Immature natural killer cell (primary cell): ENCODE data around the gene HLTF. TPM values are rescaled to one million over a fixed set of nuclear protein-coding genes. Genes with fewer than 3 reads are reported as not detected.
A peak's percentile ranks its signal among the peaks of the same experiment; 100 is the strongest.

Source experiments
- DNase-seq, 3 donors: peaks; one replicate each; pipeline ENCODE4 v3.0.0; 2022; ENCODE audit warnings: mixed read lengths in 1 of 3
- H3K27ac Mint-ChIP-seq, 6 donors: one replicate each; pipeline ENCODE4 v1.8.0; 2020; ENCODE audit warnings: mixed read lengths in 6 of 6, mild to moderate bottlenecking in 5 of 6, inconsistent platforms in 4 of 6, moderate library complexity in 3 of 6
- H3K27me3 Mint-ChIP-seq, 3 donors: one replicate each; pipeline ENCODE4 v1.8.0; 2020 to 2021; ENCODE audit warnings: low read depth in 3 of 3, mild to moderate bottlenecking in 3 of 3, mixed read lengths in 3 of 3, moderate library complexity in 3 of 3, inconsistent platforms in 1 of 3
- H3K36me3 Mint-ChIP-seq, 3 donors: one replicate each; pipeline ENCODE4 v1.8.0; 2020; ENCODE audit warnings: mixed read lengths in 3 of 3, inconsistent platforms in 2 of 3, mild to moderate bottlenecking in 2 of 3
- H3K4me1 Mint-ChIP-seq, 2 donors: one replicate each; pipeline ENCODE4 v1.8.0; 2020; ENCODE audit warnings: inconsistent platforms in 2 of 2, mild to moderate bottlenecking in 2 of 2, mixed read lengths in 2 of 2, moderate library complexity in 1 of 2
- H3K4me3 Mint-ChIP-seq, 5 donors: one replicate each; pipeline ENCODE4 v1.8.0; 2020; ENCODE audit warnings: mild to moderate bottlenecking in 5 of 5, mixed read lengths in 5 of 5, inconsistent platforms in 3 of 5, moderate library complexity in 3 of 5
- H3K9me3 Mint-ChIP-seq, 6 donors: one replicate each; pipeline ENCODE4 v1.8.0; 2020; ENCODE audit warnings: mild to moderate bottlenecking in 6 of 6, mixed read lengths in 6 of 6, inconsistent platforms in 4 of 6, moderate library complexity in 3 of 6
- polyA plus RNA-seq, 3 donors: library from polyadenylated mRNA; unstranded; fragments of 300-500 nt; fragmentation: Illumina TruSeq; gene quantifications; one replicate each; pipeline ENCODE4 v1.2.3, GENCODE V29; 2021

HLTF gene
- polyA plus RNA-seq, 3 donors from 2014 or later, result 13.0 to 33.8 (median 15.5) TPM

GRCh38 chr3:149023951-149024350, 62.4 kb downstream of the HLTF start:
- no peak for DNase-seq
- Mint-ChIP-seq H3K36me3 (peaks cover 25 to 35% (median 26%) of the 10 kb centered on the region in 3 donors), H3K9me3 (no peaks in the 10 kb centered on the region), H3K4me3 (no peak overlapping the region), H3K4me1 (peaks cover 10 to 35% of the 10 kb centered on the region in 2 donors), H3K27ac (peak overlapping the region in 1 of 6 donors; percentile 20), H3K27me3 (peaks cover 0 to 2% (median 0%) of the 10 kb centered on the region in 3 donors)

- no peak for DNase-seq
- peaks cover 23 to 34% (median 26%) of the 10 kb centered on the region in 3 donors for H3K36me3 Mint-ChIP-seq
- H3K27ac Mint-ChIP-seq, result peak overlapping the region; percentile 5 to 78 (median 31)
- H3K4me3 Mint-ChIP-seq, result no peak overlapping the region
- H3K27me3 Mint-ChIP-seq, result peaks cover 0 to 2% (median 0%) of the 10 kb centered on the region in 3 donors
- H3K4me1 Mint-ChIP-seq, result peaks cover 16 to 47% of the 10 kb centered on the region in 2 donors
- no peaks in the 10 kb centered on the region for H3K9me3 Mint-ChIP-seq
These were observed 64.5 kb downstream of the HLTF start for GRCh38 chr3:149021830-149022229.

GRCh38 chr3:149020839-149021252, 65.5 kb downstream of the HLTF start:
- Mint-ChIP-seq H3K4me1 (peaks cover 22 to 48% of the 10 kb centered on the region in 2 donors), H3K36me3 (peaks cover 18 to 30% (median 26%) of the 10 kb centered on the region in 3 donors), H3K27me3 (peaks cover 0 to 2% (median 0%) of the 10 kb centered on the region in 3 donors), H3K9me3 (no peaks in the 10 kb centered on the region), H3K4me3 (no peak overlapping the region), H3K27ac (peak overlapping the region in 4 of 6 donors; percentile 35 to 71 (median 68))
- DNase-seq, result no peak

GRCh38 chr3:149020196-149020838, 66.0 kb downstream of the HLTF start:
- no peak for DNase-seq
- Mint-ChIP-seq H3K36me3 (peaks cover 23 to 31% (median 31%) of the 10 kb centered on the region in 3 donors), H3K27ac (peak overlapping the region in 4 of 6 donors; percentile 67 to 72 (median 70)), H3K9me3 (no peaks in the 10 kb centered on the region), H3K27me3 (peaks cover 0 to 2% (median 0%) of the 10 kb centered on the region in 3 donors), H3K4me1 (peaks cover 27 to 53% of the 10 kb centered on the region in 2 donors), H3K4me3 (no peak overlapping the region)

GRCh38 chr3:149019580-149019979, 66.8 kb downstream of the HLTF start:
- DNase-seq, result no peak
- peaks cover 0 to 6% (median 0%) of the 10 kb centered on the region in 3 donors for H3K27me3 Mint-ChIP-seq
- H3K9me3 Mint-ChIP-seq, result no peaks in the 10 kb centered on the region
- peaks cover 19 to 31% (median 29%) of the 10 kb centered on the region in 3 donors for H3K36me3 Mint-ChIP-seq
- peak overlapping the region in 5 of 6 donors; percentile 35 to 72 (median 51) for H3K27ac Mint-ChIP-seq
- peaks cover 33 to 60% of the 10 kb centered on the region in 2 donors for H3K4me1 Mint-ChIP-seq
- H3K4me3 Mint-ChIP-seq, result no peak overlapping the region

GRCh38 chr3:149018247-149018646, 68.1 kb downstream of the HLTF start:
- Mint-ChIP-seq H3K36me3 (peaks cover 23 to 35% (median 29%) of the 10 kb centered on the region in 3 donors), H3K27me3 (peaks cover 0 to 6% (median 0%) of the 10 kb centered on the region in 3 donors), H3K9me3 (no peaks in the 10 kb centered on the region), H3K27ac (peak overlapping the region in 4 of 6 donors; percentile 24 to 86 (median 42)), H3K4me1 (peaks cover 37 to 72% of the 10 kb centered on the region in 2 donors), H3K4me3 (peak overlapping the region in 1 of 5 donors; percentile 18)
- no peak for DNase-seq

GRCh38 chr3:149016669-149017541, 69.4 kb downstream of the HLTF start:
- Mint-ChIP-seq H3K9me3 (no peaks in the 10 kb centered on the region), H3K4me1 (peaks cover 39 to 81% of the 10 kb centered on the region in 2 donors), H3K27me3 (peaks cover 0 to 9% (median 0%) of the 10 kb centered on the region in 3 donors), H3K4me3 (peak overlapping the region in 1 of 5 donors; percentile 26), H3K27ac (peak overlapping the region in 5 of 6 donors; percentile 6 to 86 (median 77)), H3K36me3 (peaks cover 25 to 32% (median 30%) of the 10 kb centered on the region in 3 donors)
- DNase-seq, result peak in 1 of 3 donors; percentile 14

- Mint-ChIP-seq H3K36me3 (peaks cover 30 to 35% (median 31%) of the 10 kb centered on the region in 3 donors), H3K4me1 (peaks cover 43 to 84% of the 10 kb centered on the region in 2 donors), H3K27me3 (peaks cover 0 to 9% (median 0%) of the 10 kb centered on the region in 3 donors), H3K27ac (peak overlapping the region in 5 of 6 donors; percentile 6 to 86 (median 77)), H3K4me3 (peak overlapping the region in 1 of 5 donors; percentile 59), H3K9me3 (no peaks in the 10 kb centered on the region)
- DNase-seq, result no peak
These were observed 70.1 kb downstream of the HLTF start for GRCh38 chr3:149016242-149016641.

- peaks cover 47 to 84% of the 10 kb centered on the region in 2 donors for H3K4me1 Mint-ChIP-seq
- H3K9me3 Mint-ChIP-seq, result no peaks in the 10 kb centered on the region
- H3K36me3 Mint-ChIP-seq, result peaks cover 28 to 40% (median 37%) of the 10 kb centered on the region in 3 donors
- DNase-seq, result no peak
- H3K4me3 Mint-ChIP-seq, result peak overlapping the region in 2 of 5 donors; percentile 12 to 22
- peaks cover 0 to 9% (median 2%) of the 10 kb centered on the region in 3 donors for H3K27me3 Mint-ChIP-seq
- H3K27ac Mint-ChIP-seq, result peak overlapping the region; percentile 7 to 80 (median 26)
These were observed 70.9 kb downstream of the HLTF start for GRCh38 chr3:149015393-149015792.

GRCh38 chr3:149013726-149014125, 72.6 kb downstream of the HLTF start:
- peaks cover 2 to 14% (median 10%) of the 10 kb centered on the region in 3 donors for H3K27me3 Mint-ChIP-seq
- peaks cover 58 to 85% of the 10 kb centered on the region in 2 donors for H3K4me1 Mint-ChIP-seq
- H3K4me3 Mint-ChIP-seq, result no peak overlapping the region
- peak overlapping the region in 5 of 6 donors; percentile 5 to 81 (median 42) for H3K27ac Mint-ChIP-seq
- peaks cover 36 to 50% (median 47%) of the 10 kb centered on the region in 3 donors for H3K36me3 Mint-ChIP-seq
- H3K9me3 Mint-ChIP-seq, result no peaks in the 10 kb centered on the region
- DNase-seq, result no peak

- peak overlapping the region in 1 of 5 donors; percentile 14 for H3K4me3 Mint-ChIP-seq
- peaks cover 40 to 65% (median 52%) of the 10 kb centered on the region in 3 donors for H3K36me3 Mint-ChIP-seq
- peak overlapping the region in 5 of 6 donors; percentile 94 to 98 (median 97) for H3K27ac Mint-ChIP-seq
- no peak for DNase-seq
- H3K9me3 Mint-ChIP-seq, result no peaks in the 10 kb centered on the region
- peaks cover 68 to 91% of the 10 kb centered on the region in 2 donors for H3K4me1 Mint-ChIP-seq
- peaks cover 2 to 14% (median 12%) of the 10 kb centered on the region in 3 donors for H3K27me3 Mint-ChIP-seq
These were observed 74.7 kb downstream of the HLTF start for GRCh38 chr3:149011676-149012075.

GRCh38 chr3:149010966-149011365, 75.4 kb downstream of the HLTF start:
- peaks cover 40 to 68% (median 52%) of the 10 kb centered on the region in 3 donors for H3K36me3 Mint-ChIP-seq
- peak overlapping the region; percentile 91 to 98 (median 96) for H3K27ac Mint-ChIP-seq
- no peaks in the 10 kb centered on the region for H3K9me3 Mint-ChIP-seq
- H3K4me3 Mint-ChIP-seq, result peak overlapping the region in 3 of 5 donors; percentile 50 to 74 (median 68)
- no peak for DNase-seq
- peaks cover 2 to 14% (median 12%) of the 10 kb centered on the region in 3 donors for H3K27me3 Mint-ChIP-seq
- H3K4me1 Mint-ChIP-seq, result peaks cover 64 to 87% of the 10 kb centered on the region in 2 donors

- H3K9me3 Mint-ChIP-seq, result no peaks in the 10 kb centered on the region
- H3K27me3 Mint-ChIP-seq, result peaks cover 2 to 14% (median 12%) of the 10 kb centered on the region in 3 donors
- H3K4me3 Mint-ChIP-seq, result peak overlapping the region in 4 of 5 donors; percentile 21 to 74 (median 59)
- H3K27ac Mint-ChIP-seq, result peak overlapping the region; percentile 91 to 98 (median 96)
- DNase-seq, result no peak
- H3K4me1 Mint-ChIP-seq, result peaks cover 61 to 84% of the 10 kb centered on the region in 2 donors
- H3K36me3 Mint-ChIP-seq, result peaks cover 40 to 69% (median 49%) of the 10 kb centered on the region in 3 donors
These were observed 75.8 kb downstream of the HLTF start for GRCh38 chr3:149010504-149010951.
